HG02852 (cell line): ENCODE data around the gene SMIM35.

Source experiments
- ATAC-seq: cut with Tn5 transposase; IDR thresholded peaks from one replicate; pipeline ENCODE4 v1.9.1; 2021; ENCODE audit warnings: mild to moderate bottlenecking, moderate library complexity; ENCODE audit not compliant: unreplicated experiment

The SMIM35 gene

DNA sequence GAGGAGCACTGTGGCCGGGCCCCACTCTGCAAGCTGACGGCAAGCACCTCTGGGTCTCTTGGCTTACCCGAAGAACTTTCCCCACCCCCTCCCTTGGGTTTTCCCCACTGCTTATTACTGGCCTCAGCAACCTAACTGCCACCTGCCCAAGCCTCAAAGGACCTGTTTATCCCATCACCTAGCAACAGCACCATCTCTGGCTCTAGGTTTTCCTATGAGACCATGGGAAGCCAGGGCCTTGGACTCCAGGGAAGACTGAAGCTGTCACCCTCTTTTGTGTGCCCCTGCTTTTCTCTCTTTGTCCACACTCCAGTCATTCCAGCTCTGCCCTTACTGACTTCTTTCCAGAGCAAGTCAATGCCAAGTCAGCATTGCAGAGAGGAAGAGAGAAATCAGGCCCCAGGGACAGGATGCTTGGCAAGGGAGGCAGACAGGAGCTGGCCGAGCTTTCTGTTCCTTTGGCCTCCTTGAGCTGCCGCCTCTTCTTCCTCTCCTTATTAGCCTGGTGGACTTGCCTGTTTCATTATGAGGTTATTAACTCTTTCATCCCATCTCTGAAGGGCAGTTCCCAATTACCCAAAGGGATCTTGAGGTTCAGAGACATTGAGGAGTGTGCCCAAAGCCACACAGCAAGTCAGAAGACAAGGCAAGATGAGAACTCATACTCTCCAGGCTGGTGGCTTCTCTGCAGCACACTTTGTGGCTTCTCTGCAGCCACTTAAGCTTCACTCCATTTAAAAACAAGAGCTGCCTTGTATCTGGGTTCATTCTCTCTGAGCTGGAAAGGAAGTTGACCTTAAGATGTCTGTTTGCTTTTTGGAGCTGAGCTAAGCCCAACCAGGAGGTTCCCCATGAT is at the start of gene SMIM35:
Gene SMIM35, minus strand, starts transcription at position 51 of the 856 bp plus-strand sequence. CDS start 206 bp downstream, outside the sequence.
- ATAC-seq, result no peak

DNA sequence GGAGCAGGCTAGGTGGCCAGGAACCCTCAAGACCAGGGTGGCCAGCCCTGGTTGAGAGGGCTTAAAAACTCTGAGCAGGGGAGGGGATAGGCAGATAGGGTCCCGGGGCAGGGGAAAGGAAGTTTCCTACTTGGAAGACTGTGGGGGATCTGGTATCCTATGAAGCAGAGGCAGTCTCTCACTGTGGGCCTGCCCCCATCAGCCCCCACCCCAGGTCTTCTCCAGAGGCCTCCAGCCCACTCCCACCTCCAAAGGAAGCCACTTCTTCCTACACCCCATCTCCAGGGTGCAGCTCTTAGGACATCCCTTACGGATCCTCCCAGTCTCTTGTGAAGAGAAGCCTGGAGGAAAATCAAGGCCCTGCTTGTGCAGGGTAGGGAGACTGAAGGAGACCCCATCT is 49.6 kb upstream of the SMIM35 start:
- no peak for ATAC-seq

DNA sequence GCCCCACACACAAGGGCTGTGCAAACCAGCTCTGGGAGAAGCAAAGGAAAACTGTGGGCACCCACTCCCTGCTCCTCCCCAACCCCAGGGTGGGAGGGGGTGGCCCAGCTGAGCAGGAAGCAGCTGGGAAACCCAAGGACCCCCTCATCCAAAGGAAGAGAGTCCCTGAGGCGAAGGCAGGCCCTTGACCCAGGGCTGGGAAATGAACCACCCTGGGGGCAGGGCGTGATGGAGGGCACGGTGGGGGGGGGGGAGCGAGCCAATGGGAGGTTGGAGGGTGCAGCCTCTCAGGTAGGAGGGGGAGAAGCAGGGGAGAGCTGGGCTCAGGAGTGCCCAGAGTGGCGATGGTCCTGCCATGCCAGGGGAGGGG is 49.0 kb upstream of the SMIM35 start:
- no peak for ATAC-seq

DNA sequence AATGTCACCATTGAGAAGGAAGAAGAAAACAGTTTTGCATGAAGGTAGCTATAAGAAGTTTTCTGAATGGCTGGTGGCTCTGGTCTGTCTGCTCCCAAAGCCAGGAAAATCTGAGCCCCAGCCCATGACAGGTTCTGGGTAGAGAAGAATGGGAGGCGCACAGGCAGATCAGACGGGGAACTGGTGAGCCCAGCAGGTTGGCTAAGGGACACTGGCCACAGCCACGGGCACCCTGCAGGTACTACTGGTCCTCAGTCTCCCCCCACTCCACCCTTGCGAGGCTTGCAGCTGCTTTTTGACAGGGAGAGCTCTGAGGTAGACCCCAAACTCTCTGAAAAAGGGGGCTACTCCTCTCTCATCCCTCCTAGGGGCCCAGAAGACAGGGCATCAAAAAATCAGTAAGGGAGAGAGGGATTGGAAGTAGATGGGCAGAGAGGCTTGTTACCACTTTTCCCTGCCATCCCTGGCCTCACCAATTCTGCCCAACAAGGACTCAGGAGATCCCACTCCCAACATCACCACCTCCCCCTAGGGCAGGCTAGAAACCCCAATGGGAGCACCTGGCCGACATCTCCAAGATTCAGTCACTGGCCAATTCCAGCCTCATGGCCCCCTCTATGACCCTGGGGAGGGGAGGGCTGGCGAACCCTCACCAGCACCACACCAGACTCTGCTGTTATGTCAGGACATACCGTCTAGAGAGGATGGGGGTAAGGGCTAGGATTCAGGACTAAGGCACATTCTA is 48.5 kb upstream of the SMIM35 start:
- no peak for ATAC-seq

DNA sequence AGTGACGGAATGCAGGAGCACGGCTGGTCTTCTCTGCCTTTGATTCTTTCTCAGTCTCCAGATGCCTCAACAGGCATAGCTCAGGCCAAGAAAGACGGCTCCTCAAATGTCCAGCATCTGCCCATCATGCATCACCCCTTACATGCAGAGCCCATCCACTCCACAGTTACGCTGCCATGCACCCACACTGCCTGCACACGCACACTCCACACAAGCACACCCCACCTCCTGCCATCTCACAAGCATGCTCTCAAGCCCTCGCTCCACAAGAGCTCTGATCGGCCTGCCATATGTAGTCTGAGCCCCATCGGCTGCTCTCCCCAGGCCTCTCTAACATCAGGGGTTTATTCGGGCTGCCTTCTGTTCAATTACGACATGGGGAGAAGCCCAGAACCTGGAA is 47.1 kb upstream of the SMIM35 start:
- no peak for ATAC-seq

DNA sequence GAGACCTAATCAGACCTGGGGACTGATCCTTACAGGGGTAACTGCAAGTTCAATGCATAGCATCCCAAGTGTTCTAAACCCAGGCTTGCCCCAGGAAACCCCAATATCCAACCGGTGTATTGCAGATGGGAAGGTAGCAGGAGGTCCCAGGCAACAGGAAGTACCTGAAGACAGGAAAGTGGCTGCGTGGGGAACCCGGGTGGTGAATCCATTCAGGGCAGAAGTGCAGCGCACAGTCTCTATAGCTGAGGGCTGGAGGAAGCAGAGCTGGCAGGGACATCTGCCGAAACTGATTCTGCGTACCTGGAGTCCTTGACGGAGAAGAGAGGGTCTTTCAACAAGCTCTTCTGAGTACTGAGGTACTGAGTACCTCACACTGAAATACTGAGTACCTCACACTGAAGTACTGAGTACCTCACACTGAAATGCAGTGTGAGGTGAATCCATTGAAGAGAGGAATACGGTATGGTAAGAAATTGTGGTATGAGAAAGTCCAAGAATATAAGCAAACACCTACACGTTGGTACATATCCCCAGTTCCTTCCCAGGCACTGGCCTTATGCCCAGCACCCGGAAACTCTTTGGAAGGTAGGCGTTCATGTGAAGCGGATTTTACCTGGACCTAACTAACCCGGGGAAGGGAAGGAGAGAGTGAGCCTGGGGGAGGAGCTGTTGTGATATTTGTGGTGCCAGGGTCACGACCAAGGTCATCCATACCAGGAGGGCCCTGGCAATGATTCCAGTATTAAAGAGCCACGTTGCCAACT is 45.8 kb upstream of the SMIM35 start:
- ATAC-seq, result no peak

DNA sequence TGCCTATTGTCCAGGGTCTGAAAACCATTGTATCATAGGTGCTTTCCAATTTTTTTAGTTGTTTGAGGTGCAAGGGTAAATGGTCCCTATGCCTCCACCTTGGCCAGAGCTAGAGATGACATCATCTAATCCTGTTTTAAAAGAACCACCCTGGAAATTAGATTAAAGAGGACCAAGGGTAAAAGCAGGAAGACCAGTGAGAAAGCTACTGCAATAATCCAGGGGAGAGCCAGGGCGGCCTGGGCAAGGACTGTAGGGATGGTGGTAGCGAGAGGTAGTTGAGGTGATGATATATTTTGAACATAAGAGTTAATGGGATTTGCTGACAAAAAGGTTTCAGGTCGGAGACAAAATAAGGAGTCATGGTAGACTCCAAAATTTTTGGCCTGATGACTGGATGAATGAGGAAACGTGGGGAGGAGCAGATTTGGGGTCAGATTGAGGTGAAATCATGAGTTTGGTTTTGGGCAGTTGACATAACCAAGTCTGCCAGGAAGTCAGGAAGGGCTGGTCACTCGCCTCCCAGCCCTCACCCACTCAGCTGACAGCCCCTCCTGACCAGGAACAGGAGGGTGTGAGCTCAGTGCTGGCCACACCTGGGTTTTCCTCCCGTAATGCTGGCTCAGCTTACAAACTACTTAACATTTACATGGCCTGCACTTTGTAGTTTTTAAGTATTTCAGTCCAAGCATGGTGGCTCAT is 42.9 kb upstream of the SMIM35 start:
- ATAC-seq, result no peak

DNA sequence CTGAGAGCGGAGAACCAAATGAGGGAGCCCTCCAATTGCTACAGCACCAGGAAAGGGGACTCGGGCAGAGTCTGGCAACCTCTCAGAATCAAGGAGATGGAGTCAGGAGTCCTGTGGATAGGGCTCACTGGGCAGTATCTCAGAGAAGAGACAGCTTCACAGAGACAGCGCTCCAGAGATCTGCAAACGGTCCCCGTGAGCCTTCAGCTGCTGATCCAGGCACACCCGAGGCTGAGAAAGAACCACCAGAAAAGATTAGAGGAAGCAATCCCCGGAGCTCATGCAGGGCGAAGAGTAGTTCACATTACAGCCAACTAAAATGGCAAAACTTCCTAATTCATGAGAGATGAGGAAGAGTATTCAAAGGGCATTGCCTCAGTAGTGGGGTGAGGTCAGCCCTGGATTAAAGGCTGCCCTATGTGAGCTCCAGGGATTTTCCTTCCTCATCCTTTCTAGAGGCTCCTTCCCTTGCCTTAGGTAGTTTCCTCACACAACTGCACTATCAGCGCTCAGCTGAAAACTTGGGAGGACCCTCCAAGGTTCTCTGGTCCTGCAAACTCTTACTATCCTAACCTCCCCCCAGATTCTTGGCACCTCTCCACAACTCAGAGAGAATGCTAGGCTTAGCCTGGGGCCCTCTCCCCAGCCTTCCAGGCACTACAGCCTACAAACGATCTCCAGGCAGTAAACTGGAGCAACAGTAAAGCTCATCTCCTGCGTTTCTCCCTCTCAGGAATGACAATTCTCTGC is 42.1 kb upstream of the SMIM35 start:
- no peak for ATAC-seq

DNA sequence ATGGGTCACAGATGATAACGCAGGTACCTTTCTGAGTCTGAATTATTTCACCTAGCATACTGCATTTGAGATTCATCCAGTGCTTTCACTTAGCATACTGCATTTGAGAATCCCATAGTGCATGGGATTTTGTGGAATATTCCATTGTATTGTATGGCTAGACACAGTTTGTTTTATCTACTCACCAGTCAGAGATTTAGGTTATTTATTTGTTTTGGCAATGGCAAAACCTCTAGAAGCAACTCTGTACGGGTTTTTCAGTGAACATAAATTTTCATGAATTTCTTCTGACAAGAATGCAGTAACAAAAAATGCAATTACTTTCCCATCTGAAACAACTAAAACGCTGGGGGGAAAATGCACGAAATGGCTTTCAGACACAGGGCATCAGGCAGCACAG is 41.5 kb upstream of the SMIM35 start:
- no peak for ATAC-seq

DNA sequence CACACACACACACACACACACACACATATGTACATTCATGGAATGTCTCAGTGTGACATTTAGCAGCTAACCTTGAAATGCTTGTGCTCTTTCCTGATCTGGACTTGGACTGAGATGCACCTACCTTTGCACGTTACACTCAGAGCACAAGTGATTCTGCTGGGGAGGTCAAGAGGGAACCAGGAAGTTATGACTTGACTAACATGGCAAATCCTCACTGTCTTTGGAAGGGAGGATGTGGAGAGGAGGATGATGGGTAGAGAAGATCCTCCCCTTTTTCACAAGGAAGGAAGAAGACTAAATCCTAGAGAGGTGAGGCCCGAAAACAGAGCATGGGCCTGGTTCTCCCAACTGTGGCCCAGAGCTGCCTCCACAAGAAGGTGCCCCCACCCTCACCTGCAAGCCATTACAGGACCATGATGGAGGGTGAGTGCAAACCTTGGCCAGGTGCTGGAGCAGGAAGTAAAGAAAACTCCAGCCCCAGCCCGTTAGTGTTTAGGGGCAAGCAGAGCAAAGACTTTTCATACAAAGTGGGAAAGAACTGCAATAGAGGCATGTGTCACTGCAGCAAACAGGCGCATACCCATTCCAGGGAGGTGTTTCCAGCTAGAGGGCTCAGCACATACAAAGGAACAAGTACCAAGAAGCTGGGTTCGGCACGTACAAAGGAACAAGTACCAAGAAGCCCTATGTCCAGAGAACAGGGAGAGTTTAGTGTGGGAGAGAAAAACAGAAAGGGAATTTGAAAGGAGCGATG is 39.5 kb upstream of the SMIM35 start:
- no peak for ATAC-seq

DNA sequence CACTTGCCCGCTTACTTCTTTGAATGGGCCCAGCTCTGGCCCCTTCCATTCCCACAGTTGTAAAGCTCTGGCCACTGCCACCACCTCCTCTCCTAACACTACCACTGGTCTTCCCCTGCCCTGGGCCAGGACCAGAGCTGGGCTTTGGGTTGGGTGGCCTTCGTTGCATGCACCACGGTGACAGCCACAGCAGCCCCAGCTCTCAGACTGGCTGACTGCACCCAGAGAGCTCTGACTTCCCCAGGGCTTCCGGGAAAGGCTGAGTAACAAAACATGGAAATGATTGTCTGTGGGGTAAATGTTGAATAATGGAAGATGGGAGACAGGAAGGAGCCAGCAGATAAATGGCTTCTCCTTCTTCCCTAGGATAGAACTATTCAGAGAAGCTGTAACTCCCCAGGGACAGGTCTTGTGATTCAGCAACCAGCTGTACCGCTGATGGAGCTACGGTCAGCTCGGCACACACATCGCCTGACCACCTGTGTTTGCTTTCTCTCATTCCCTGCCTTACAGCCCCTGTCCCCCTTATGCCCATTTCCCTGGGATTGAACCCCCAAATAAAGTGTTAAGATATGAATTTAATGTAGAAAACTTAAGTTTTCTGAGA is 38.3 kb upstream of the SMIM35 start:
- ATAC-seq, result no peak

DNA sequence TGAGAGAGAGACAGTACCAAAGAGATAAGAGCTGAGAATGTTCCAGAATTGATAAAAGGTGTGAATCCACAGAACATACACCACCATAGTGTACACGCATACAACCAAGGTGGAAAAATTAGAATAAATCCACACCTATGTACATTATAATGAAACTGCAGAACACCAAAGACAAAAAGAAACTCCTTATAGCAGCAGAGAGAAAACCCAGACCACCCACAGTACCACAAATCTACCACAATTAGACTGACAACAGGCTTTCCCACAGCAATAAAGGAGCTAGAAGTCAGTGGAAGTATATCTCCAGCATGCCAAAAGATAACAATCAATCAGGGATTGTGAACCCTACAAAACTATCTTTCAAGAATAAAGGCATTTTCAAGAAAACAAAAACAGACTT is 34.0 kb upstream of the SMIM35 start:
- ATAC-seq, result no peak

DNA sequence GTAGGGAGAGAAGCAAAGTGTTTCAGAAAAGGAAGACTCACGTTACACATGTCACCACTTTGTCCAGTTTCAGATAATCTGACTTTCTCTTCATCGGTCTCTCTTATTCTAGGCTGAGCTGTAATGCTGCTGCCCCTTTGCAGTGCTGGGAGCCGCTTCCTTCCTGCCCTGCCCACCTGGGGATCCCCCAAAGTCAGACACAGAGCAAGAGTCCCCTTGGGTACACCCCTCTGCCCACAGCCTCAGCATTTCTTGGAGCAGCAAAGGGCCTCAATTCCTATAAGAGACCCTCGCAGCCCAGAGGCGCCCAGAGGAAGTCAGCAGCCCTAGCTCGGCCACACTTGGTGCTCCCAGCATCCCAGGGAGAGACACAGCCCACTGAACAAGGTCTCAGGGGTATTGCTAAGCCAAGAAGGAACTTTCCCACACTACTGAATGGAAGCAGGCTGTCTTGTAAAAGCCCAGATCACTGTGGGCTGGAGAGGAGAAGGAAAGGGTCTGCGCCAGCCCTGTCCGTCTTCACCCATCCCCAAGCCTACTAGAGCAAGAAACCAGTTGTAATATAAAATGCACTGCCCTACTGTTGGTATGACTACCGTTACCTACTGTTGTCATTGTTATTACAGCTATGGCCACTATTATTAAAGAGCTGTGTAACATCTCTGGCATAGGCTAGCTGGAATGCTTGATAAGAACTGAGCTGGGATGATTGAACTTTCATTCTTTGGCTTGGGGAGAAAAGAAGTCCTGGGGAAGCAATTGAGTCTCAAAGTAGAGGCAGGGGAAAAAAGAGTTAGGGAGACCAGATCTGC is 31.2 kb upstream of the SMIM35 start:
- no peak for ATAC-seq

DNA sequence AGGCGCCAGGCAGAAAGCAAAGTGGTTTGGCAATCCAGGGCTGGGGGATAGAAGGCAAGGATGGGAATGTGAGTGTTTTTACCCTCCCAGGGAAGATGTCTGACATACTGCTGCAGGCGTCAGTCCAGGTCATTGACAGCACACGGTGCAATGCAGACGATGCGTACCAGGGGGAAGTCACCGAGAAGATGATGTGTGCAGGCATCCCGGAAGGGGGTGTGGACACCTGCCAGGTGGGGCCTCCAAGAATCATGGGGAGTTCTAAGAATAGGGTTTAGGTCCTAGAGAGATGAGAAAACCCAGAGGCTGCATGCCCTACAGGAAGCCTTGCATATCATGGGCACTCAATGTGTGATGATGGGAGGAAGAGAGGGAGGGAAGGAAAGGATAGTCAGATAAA is 28.3 kb upstream of the SMIM35 start:
- no peak for ATAC-seq

DNA sequence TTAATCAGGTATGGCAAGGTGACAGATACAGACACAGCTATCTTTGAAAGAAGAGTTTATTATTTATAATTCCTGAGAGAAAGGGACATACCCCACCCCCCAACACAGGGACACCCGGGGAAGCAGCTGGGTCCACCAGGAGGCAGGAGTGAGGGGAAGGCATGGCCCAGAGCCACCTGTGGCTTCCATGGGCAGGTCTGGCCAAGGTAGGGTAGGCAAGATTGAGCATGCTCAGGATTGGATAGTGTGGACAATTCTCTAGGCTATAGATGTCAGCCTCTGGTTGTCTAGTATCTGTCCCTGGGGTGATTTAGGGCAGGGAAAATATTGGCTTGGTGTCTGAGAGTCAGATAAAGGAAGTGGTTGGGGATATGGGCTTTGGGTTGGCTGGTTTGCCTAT is 27.5 kb upstream of the SMIM35 start:
- no peak for ATAC-seq

DNA sequence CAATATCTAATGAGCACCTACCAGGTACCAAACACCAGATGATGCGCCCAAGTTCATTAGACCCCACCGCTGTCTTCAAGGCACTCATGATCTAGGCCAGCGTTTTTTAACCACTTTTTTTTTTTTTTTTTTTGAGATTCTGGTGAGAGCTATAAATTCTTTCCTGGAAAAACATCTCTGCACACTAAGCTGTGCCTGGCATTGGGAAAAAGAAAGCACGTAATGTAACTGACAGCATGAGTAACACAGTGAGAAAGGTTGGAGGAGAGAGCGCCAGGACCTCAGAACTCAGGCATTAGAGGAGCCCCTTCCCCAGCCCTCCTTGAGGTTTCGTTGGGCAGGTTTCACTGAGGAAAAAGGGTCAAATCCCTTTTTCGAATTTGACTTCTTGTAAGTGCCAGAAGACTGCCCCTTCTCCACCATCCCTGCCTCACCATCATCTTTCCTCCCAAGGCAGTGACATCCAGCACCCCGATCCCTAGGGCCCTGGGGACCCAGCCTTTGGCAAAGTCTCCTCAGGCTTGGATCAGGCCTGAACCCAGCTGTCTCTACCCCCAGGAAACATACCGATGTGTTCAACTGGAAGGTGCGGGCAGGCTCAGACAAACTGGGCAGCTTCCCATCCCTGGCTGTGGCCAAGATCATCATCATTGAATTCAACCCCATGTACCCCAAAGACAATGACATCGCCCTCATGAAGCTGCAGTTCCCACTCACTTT is 26.1 kb upstream of the SMIM35 start:
- ATAC-seq, result no peak

DNA sequence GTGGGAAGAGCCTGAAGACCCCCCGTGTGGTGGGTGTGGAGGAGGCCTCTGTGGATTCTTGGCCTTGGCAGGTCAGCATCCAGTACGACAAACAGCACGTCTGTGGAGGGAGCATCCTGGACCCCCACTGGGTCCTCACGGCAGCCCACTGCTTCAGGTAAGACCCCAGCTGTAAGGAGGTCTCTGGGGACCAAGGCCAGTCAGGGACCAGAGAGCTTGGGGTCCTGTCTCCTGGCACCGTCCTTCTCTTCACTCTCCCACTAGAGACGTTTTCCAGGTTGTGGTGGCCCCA is 24.9 kb upstream of the SMIM35 start:
- no peak for ATAC-seq
